Measurements from ENCODE around the gene WNT7B.

The WNT7B gene

DNA sequence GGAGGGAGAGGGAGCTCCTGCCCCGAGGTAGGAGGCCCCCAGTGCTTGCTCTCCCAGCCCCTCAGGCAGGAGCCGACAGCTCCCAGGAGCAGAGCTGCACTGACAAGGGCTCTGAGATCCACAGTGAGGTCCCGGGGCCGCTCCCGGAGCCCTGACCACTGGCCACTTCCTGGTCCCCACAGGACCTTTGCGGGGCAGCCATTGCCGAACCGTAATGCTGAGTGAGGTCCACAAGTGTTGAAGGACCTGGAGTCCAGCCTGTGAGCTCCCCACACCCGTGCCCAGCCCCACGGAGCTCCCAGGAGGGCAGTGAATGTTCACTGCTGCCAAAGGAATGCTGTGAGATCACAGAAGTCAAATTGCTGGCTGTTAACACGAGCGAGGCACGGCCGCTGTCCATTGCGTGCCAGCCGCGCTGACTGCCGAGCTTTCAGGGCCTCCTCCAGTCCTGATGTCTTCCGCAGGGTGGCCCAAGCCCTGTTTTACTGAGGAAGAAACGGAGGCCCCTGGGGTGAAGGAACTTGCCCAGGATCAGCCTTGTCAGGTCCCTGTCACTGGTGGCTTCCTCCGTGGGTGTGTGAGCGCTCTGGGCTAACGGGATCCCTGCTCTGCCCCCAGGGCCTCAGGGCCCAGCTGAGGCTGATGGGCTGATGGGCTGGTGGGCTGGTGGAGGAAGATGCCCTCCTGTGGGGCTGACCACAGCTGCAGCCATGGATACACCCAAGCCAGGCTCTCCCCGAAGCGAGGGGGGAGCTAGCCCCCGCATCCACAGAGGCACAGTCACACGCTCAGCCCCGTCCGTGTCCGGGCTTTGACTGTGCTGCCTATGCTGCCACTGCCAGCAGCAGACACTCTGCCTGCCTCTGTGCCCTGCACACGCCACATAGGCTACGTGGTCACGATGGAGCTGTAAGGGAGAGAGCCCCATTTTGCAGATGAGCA is 70.8 kb downstream of the WNT7B start:
- no peak for DNase-seq (ENCODE audit: low spot score)

DNA sequence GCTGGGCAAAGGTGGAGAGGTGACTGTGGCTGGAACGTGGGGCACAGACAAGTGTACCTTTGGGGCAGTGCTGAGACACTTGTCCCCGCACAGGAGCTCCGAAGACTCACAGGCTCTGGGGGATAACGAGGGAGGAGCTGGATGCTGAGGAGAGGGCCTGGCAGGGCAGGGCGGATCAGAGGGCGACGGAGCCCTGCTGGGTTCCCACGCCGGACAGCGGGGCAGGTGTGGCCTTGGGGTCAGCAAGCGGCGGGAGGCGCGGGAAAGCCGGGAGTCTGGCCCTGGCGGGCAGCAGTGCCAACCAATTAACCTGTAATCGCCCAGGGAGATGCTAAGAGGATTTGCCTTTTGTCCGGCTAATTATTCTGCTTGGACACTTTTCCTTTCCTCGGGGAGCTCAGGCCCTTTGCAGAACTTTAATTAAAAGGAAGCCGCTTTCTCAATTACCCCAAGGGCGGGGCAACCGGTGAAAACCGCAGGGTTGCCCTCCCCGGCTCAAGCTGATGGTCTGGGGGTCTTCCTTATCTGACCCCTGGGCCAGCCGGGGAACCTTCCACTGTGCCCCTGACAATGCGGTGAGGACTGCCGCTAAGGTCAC is 71.5 kb downstream of the WNT7B start:
- DNase-seq (ENCODE audit: low spot score), result no peak

DNA sequence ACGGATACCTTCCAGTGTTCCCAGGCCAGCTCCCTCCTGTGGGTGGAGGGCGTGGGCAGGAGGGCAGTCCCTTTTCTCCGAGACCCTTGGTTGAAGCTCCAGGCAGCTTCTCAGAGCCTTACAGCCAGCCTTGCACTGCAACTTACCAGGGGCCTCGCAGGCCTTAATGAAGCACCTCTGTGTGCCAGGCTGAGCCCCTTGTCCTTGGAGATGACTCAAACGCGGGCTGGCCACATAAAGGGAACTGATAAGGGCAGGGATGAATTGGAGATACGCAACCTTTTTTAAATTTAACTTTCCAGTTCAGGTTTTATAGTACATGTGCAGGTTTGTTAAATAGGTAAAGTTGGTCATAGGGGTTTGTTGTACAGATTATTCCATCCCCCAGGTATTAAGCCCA is 72.7 kb downstream of the WNT7B start:
- DNase-seq (ENCODE audit: low spot score), result no peak

DNA sequence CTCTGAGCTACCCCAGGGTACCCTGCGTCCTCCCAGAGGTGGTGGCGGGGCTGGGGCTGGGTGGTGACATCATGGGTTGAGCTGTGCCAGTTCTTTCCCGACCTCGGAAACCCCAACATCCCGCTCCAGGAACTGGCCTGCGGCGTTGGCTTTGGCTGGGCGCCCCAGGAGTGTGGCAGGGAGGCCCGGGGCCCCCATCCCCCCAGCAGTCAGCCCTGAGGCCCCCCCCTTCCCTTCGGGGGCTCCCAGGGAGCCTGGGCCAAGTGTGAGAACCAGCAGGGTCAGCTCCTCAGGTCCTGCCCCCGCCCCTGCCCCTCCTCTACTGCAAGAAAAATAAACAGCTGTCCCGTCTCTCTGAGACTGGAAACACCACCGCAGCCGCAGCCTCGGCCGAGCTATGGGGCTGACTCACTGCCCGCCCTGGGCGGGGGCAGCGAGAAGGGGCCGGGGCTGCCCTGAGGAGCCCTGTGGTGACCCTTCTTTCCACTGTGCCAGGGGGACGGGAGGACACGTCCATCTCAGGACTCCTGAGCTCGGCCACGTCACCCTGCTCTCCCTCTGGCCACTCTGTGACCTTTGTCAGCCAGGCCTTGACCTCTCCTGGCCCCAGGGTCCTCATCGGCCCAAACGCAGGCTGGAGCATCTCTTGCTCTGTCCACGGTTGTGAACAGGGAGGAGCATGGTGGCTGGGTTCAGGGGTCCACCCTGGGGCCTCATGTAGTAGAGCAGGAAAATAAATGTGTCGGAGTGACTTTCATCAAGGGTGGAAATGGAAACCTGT is 73.4 kb downstream of the WNT7B start:
- no peak for DNase-seq (ENCODE audit: low spot score)

DNA sequence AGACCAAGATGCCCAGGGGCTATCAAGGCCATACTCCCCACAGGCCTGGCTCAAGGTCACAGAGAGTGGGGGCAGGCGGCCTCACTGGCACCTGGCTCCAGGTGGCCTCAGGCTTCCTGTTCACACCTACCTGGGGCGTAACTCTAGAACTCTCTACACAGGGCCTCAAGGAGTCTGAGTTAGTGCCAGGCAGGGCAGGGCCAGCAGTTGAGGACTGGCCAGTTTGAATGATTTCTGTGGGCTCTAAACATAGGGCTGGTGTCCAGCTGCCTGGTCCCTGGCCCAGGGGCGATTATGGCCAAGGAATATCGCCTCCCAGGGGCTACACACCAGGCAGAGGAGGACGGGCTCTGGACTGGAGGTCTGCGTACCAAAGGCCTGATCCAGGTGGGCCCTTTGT is 79.2 kb downstream of the WNT7B start:
- DNase-seq (ENCODE audit: low spot score), result no peak

DNA sequence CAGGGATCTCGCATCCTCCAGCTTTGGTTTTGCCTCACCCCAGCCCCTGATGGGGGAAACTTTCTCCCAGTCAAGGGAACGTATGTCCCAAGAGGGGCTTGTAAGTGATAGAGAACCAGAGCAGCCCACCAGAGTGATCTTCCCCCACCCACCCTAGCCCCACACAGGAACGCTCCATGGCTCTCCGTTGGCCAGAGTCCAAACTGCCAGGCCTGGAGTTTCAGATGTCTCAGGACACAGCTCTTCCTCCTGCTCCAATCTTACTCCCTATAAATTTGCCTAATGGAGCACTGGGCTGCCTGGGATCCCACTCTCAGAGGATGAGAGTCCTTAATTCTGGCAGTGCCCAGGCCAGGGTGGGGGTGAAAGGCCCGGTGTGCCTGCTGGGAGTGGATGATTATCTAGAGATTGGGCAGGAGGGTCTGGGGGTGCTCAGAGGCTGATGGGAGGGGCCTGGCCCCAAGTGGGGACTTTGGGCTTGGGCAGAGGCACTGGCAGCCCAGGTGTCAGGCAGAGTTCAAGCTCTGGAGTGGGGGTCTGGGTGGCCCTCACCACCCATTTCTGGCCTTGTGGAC is 79.9 kb downstream of the WNT7B start:
- DNase-seq (ENCODE audit: low spot score), result no peak

DNA sequence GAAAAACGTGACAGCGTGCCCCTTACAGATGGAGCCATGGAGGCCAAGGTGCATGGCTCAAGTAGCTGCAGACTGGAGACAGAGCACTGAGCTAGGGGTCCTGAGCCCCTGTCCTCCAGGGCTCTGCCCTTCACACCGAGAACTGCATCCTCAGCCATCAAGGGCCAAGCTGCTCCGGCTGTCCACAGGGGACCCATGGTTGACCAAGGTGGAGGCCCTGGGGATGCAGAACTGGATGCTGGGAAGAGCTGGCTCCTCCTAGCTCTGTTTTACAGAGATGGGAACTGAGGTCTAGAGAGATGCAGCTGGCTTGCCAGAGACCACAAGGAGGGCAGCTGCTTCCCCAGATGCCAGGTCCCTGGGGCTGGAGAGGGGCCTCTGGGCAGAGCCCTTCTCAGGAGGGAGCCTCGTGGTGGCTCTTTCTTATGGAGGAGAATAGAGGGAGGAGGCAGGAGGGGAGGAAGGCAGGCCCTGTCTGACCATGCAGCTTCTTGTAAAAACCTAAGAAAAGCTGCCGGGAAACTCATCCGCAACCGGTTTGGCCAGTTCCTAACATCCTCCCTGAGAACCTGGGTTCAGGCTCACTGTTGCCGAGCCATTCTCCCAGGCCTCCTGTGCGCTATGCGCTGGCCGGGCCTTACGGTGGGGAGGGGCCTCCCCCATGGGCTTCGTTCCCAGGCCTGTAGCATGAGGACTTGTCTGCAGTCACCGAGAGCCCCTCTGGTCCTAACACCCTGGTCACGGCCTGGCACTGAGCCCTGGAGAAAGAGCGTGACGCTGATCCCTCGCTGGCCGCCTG is 80.6 kb downstream of the WNT7B start:
- no peak for DNase-seq (ENCODE audit: low spot score)

DNA sequence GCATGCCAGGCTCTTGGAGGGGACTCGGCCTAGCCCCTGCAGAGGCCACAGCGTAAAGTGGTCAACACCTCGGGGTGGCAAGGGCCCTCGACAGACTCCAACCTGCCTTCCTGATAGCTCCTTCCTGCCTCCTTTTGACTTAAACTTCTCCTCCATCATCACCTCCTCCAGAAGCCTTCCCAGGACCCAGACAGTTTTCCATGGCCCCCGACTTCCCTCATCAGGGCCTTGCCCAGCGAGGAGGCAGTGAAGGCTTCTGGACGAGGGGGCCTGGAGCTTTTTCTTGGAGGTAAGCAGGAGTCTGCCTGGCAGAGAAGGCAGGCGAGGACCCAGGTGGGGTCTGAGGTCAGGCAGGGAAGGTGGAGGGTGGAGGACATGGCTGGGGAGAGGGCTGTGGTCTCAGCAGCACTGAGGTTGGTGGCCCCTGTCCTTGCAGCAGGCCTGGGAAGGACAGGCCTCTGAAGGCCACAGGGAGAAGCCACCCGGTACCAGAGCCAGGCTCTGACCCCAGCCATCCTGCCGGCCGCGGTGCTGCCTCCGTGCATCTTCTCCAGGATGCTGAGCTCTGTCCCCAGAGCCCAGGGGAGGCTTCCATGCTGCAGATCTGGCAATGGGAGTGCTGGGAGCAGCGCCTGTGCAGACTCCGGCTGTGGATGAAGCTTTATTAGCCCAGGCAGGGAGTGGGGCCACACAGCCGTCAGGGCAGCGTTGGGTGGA is 81.4 kb downstream of the WNT7B start:
- no peak for DNase-seq (ENCODE audit: low spot score)

DNA sequence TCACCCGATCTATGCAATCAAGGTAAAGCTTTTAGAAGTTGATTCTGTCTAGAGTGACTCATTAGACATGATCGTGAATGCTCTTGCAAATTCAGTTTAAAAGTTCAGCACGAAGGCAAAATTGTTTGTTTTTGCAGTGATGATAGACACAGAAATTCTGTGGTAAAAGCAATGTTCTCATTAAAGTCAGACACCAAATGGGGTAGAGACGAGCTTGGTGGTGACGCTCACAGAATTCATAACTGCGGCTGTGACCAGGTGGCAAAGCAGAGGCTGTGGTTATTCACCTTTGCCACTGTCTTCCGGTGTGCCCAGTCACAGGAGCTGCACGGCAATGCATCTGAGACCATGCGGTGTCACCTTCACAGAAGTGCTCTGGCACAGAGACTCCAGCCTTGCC is 83.4 kb downstream of the WNT7B start:
- DNase-seq (ENCODE audit: low spot score), result no peak

DNA sequence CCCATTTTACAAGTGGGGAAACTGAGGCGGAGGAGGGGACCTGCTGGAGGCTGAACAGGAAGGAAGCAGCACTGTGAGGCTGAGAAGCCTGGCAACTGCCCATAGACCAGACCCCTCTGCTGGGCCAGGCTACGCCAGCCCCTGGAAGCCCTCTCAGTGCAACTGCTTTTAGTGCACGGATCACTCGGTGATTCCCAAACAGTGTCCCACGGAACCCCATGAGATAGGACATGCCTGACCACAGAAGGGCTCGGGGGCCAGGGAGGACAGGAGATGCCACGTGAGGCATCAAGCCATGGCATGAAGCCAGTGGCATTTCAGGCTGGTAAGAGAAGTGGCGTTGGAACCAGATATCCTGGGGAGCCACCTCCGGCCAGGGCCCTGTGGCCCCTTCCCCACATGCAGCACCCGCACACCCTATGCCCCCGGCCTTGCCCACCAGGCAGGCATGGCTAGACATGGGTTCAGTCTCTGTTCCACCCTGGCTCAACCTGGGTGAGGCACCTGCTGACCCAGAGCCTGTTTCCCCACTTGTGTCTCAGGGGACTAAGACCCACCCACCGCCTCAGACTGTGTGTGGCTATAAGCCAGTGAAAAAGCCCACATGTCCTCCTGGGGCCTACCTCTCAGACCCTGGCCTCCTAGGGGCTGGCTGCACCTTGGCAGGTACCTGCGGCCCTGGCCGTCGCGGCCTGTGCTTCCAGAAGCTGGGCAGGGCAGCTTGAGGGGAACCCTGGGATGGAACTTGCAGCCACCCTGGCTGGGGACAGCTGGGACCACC is 84.1 kb downstream of the WNT7B start:
- no peak for DNase-seq (ENCODE audit: low spot score)

DNA sequence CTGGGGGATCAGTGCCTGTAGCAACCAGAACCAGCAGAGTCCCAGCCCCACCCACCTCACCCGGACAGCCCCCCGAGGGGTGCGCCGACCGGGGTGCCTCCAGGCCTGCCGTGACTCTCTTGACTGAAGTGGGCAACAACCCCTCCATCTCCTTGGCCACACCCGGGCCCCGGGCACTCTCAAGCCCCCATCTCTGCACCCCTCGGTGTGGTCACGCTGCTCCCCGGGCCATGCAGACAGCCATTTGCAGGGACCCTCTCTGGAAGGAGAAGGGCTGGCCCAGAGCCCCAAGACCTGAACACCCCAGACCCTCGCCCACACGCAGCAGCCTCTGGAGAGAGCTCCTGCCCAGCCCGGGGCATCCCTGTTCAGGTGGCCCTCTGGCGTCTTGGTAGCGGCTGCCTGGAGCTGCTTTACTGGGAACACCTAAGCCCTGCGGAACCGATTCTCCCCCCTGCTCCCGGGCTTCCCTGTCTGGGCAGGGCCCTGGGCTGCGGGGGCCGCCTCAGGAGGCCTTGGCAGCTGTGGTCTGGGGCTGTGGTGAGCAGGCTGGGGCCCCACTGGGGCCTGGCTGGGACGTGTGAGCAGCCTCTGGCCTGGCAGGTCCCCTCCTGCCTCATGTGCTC is 84.9 kb downstream of the WNT7B start:
- no peak for DNase-seq (ENCODE audit: low spot score)

DNA sequence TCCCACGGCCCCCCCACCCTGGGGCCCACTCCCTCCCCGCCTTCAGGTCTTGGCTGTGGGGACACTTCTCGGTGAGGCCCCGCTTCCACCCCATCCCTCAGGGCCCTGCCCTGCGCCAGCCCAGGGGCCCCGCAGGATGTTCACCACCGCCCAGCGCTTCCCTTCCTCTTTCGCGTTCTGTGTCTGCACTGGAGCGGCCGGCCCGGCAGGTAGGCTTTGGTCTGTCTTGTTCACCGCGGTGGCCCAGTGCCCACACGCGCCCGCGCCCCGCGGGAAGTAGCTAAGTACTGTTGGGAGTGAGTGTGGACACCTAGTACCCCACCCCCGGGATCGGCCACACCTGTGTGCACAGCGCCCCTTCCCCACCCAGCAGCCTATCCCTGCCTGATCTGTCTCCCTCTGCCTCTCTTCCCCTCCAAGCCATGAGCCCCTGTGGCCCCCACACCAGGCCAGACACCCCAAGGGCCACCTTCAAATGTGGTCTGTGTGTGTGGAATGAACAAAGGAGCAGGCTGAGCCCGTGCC is 85.4 kb downstream of the WNT7B start:
- no peak for DNase-seq (ENCODE audit: low spot score)

DNA sequence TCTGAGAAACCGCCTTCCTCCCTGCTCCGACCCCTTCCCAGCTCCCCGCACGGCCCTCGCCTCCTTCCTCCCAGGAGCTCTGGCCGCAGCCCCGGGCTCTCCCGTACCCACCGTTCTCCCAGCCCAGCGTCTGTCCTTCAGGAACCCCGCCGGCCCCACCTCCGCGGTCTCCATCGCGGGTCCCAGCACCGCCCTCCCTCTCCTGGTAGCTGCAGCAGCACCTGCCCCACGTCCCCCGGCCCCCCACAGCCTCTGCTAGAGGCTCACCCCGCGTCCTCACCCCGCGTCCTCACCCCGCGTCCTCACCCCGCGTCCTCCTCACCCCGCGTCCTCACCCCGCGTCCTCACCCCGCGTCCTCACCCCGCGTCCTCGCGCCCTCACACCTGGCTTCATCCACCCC is 85.9 kb downstream of the WNT7B start:
- DNase-seq (ENCODE audit: low spot score), result no peak

DNA sequence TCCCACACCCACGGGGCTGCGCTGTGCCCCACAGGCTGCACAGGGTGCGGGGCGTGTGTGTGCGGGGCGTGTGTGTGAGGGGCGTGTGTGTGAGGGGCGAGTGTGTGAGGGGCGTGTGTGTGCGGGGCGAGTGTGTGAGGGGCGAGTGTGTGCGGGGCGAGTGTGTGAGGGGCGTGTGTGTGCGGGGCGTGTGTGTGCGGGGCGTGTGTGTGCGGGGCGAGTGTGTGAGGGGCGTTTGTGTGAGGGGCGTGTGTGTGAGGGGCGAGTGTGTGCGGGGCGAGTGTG is 86.7 kb downstream of the WNT7B start:
- DNase-seq (ENCODE audit: low spot score), result no peak

DNA sequence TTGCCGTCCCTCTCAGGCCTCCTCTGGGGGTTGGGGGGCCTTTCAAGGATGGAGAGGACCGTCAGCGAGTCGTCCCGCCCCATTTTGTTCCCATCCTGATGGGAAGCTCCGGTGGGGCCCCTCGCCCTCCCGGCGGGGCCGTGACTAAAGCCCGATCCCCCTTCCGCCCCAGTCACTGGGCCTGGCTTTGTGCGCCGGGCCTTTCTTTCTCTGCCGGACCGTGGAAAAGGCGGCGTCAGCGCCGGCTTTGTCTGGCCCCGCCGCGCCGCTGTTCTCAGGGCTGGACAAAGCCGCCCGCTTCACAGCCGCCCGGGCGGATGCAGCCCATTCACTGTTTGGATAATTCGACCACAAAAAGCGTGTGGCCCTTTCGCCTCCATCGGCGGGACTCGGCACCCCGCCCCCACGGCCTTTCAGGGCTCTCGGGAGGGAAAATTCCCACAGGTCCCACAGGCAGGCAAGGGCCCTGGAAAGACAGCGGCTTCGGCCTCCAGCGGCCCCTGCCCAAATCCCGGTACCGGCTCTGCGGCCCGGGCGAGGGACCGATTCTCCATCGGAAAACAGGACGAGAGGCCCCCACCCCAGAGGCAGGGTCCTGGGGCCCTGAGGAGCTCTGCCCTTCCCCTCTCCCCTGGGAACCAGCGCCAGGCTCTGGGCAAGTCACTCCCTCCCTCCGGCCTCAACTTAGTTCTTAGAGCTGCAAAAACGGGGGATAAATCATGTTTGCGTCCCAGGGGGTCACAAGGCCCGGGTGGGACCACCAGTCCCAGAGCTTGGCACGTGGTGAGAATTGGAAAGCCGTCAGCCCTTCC is 87.2 kb downstream of the WNT7B start:
- DNase-seq (ENCODE audit: low spot score), result no peak

DNA sequence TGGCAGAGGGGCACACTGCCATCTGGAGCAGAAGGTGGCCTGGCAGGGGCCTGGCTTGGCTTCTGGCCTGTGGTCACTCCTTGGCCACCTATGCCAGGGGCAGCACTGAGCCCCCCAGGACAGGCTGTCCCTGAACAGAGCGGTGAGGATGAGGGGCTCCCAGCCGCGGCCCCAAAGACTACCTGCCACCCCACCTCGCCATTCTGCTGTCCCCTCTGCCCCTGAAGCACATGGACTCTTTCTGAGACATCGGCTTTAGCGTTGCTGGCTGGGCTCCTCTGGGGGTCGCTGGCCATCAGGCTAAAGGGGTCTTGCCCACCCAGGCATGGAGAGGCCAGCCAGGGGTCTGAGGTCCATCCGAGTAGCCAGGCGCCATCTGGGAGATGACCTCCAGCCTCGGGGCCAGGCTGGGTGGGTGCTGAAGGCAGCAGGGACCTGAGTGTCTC is 87.8 kb downstream of the WNT7B start:
- DNase-seq (ENCODE audit: low spot score), result no peak

DNA sequence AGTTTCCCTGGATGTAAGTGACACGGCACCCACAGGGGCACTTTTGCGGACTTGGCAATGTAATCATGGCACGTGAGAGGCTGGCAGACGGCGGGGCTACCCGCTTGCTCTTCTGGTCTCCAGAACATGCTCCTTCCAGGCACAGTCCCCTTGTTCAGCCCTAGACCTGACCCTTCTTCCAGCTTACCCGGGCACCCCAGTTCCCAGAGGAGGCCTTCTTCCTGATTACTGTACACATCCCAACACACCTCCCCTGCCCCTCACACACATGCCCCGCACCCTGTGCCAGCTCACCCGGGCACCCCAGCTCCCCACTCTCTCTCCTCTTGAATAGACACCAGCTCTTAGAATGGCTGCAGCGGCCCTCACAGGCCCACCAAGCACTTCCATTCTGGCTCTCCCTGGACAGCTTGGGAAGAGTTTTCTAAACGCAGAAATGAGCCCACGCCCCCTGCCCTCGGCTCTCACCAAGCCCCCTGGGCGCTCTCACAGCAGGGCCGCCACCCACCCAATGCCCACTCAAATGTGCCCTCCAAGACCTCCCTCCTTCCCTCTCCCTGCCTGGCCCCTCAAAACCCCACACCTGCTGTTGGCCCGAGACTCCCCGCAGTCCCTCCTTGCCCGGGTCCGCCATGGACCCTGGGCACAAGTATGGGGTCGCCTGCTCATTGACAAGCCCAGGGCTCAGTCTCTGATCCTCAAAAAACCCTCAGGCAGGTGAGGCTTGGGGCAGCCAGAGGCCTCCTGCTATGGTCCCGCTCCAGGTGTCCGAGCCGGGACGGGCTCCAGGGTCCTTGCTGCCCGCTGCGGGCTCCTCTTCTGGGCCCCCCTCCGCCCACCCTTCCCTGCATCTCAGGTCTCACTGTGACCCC is 88.5 kb downstream of the WNT7B start:
- DNase-seq (ENCODE audit: low spot score), result no peak
